ENCODE measurements around the gene RASA3. TPM values are rescaled to one million over a fixed set of nuclear protein-coding genes. Genes with fewer than 3 reads are reported as not detected.

The RASA3 gene
- total RNA-seq, 2 experiments from 2014 or later: 3.6 to 17.9 TPM

GRCh38 chr13:113974304-113975281, 157.8 kb downstream of the RASA3 start:
- Histone ChIP-seq H3K4me3 (ENCODE audit: low read depth, low read length, poor library complexity, severe bottlenecking) (no peak overlapping the region), H4K20me1 (ENCODE audit: insufficient read depth, low read length) (no peaks in the 10 kb centered on the region), H3K9me2 (ENCODE audit: insufficient read depth, low read length) (no peaks in the 10 kb centered on the region), H3K9me3 (ENCODE audit: low read length) (no peaks in the 10 kb centered on the region), H3K27ac (ENCODE audit: low read depth, low read length, poor library complexity, severe bottlenecking) (no peak overlapping the region), H3K36me3 (ENCODE audit: insufficient read depth, low read length) (no peaks in the 10 kb centered on the region), H2AFZ (ENCODE audit: low read length) (no peak overlapping the region), H3K4me2 (ENCODE audit: low read length) (no peak overlapping the region), H3K4me1 (ENCODE audit: insufficient read depth, low read length, poor library complexity, severe bottlenecking) (no peaks in the 10 kb centered on the region), H3K79me2 (ENCODE audit: insufficient read depth, low read depth, low read length) (no peaks in the 10 kb centered on the region)
- intact Hi-C loops (cut with micrococcal nuclease; ENCODE audit: unreplicated experiment): no loop called here
- BruUV-seq (replicated peaks): no TSS peak
- ChIA-PET POLR2A (no interaction called here), CTCF (ENCODE audit: unreplicated experiment) (no interaction called here)
- no peak for DNase-seq (ENCODE audit: low spot score)
- no peak for TF ChIP-seq CTCF (conservative IDR thresholded peaks at IDR 0.05; ENCODE audit: low read length)
- TF ChIP-seq EZH2phosphoT487 (IDR thresholded peaks at IDR 0.05; ENCODE audit: borderline replicate concordance, low read depth, low read length): no peak

- Histone ChIP-seq H3K36me3 (ENCODE audit: insufficient read depth, low read length) (no peaks in the 10 kb centered on the region), H3K27ac (ENCODE audit: low read depth, low read length, poor library complexity, severe bottlenecking) (no peak within 1 kb of the TSS), H3K79me2 (ENCODE audit: insufficient read depth, low read depth, low read length) (no peaks in the 10 kb centered on the region), H4K20me1 (ENCODE audit: insufficient read depth, low read length) (no peaks in the 10 kb centered on the region), H3K9me2 (ENCODE audit: insufficient read depth, low read length) (no peaks in the 10 kb centered on the region), H3K4me3 (ENCODE audit: low read depth, low read length, poor library complexity, severe bottlenecking) (no peak within 1 kb of the TSS), H2AFZ (ENCODE audit: low read length) (no peak within 1 kb of the TSS), H3K4me2 (ENCODE audit: low read length) (no peak within 1 kb of the TSS), H3K9me3 (ENCODE audit: low read length) (no peaks in the 10 kb centered on the region), H3K4me1 (ENCODE audit: insufficient read depth, low read length, poor library complexity, severe bottlenecking) (no peaks in the 10 kb centered on the region)
- TF ChIP-seq CTCF (conservative IDR thresholded peaks at IDR 0.05; ENCODE audit: low read length): no peak
- TF ChIP-seq EZH2phosphoT487 (IDR thresholded peaks at IDR 0.05; ENCODE audit: borderline replicate concordance, low read depth, low read length): no peak
- intact Hi-C loops (cut with micrococcal nuclease; ENCODE audit: unreplicated experiment): no loop called here
- ChIA-PET CTCF (ENCODE audit: unreplicated experiment) (no interaction called here), POLR2A (no interaction called here)
- no TSS peak for BruUV-seq (replicated peaks)
- no peak for DNase-seq (ENCODE audit: low spot score)
Measured at GRCh38 chr13:113973218-113974164, 158.9 kb downstream of the RASA3 start, which contains the start of gene C13orf46. TSS of gene C13orf46 (minus strand) at chr13:113974076. CDS start at chr13:113973997, 79 bp downstream.
